WERI-Rb-1 (cell line): Measurements from ENCODE around the gene SPAG9.
"Not testable (repeated sequence)": the region's sequence is repeated elsewhere in the genome, so short reads cannot be mapped to it uniquely, and the experiment has no call there.

Source experiments
- DNase-seq: peaks from one replicate; pipeline ENCODE4 v3.0.0-alpha.2; 2020
- H3K27ac ChIP-seq: fragments of 250-450 bp; sonication (Bioruptor Pico); 2 replicates; pipeline ENCODE4 v1.5.1; 2020; ENCODE audit warnings: mild to moderate bottlenecking, moderate library complexity
- H3K27me3 ChIP-seq: fragments of 250-450 bp; sonication (Bioruptor Pico); 2 replicates; pipeline ENCODE4 v1.5.1; 2021; ENCODE audit warnings: mild to moderate bottlenecking, low read depth, moderate library complexity; ENCODE audit not compliant: insufficient read depth, severe bottlenecking
- H3K36me3 ChIP-seq: fragments of 250-450 bp; sonication (Bioruptor Pico); 2 replicates; pipeline ENCODE4 v1.5.1; 2020; ENCODE audit warnings: mild to moderate bottlenecking, moderate library complexity
- H3K4me3 ChIP-seq: 2 replicates; pipeline ENCODE4 v1.5.1; 2011; ENCODE audit warnings: low read depth, mild to moderate bottlenecking, control low read depth, low read length
- H3K9me3 ChIP-seq: fragments of 250-450 bp; sonication (Bioruptor Pico); 2 replicates; pipeline ENCODE4 v1.5.1; 2021; ENCODE audit warnings: mild to moderate bottlenecking, moderate library complexity; ENCODE audit not compliant: severe bottlenecking
- TF ChIP-seq, protein P1 (sequence below): IDR thresholded peaks from 2 replicates; pipeline ENCODE4 v1.5.1; 2011; ENCODE audit warnings: low read depth, mild to moderate bottlenecking, control low read depth, inconsistent platforms, low read length

SPAG9 gene

GRCh38 chr17:51128076-51128475 is 7.4 kb upstream of the SPAG9 start:
- H3K27ac ChIP-seq: no peak overlapping the region
- no peak overlapping the region for H3K4me3 ChIP-seq
- H3K27me3 ChIP-seq: no peaks in the 10 kb centered on the region
- no peak for DNase-seq
- no peaks in the 10 kb centered on the region for H3K9me3 ChIP-seq
- no peaks in the 10 kb centered on the region for H3K36me3 ChIP-seq
- TF ChIP-seq, protein P1, sequence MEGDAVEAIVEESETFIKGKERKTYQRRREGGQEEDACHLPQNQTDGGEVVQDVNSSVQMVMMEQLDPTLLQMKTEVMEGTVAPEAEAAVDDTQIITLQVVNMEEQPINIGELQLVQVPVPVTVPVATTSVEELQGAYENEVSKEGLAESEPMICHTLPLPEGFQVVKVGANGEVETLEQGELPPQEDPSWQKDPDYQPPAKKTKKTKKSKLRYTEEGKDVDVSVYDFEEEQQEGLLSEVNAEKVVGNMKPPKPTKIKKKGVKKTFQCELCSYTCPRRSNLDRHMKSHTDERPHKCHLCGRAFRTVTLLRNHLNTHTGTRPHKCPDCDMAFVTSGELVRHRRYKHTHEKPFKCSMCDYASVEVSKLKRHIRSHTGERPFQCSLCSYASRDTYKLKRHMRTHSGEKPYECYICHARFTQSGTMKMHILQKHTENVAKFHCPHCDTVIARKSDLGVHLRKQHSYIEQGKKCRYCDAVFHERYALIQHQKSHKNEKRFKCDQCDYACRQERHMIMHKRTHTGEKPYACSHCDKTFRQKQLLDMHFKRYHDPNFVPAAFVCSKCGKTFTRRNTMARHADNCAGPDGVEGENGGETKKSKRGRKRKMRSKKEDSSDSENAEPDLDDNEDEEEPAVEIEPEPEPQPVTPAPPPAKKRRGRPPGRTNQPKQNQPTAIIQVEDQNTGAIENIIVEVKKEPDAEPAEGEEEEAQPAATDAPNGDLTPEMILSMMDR: no peak

- no peak for DNase-seq
- Histone ChIP-seq H3K27me3 (no peaks in the 10 kb centered on the region), H3K4me3 (no peak overlapping the region), H3K36me3 (no peaks in the 10 kb centered on the region), H3K9me3 (no peaks in the 10 kb centered on the region), H3K27ac (no peak overlapping the region)
- TF ChIP-seq, protein P1: no peak
Measured at GRCh38 chr17:51124640-51125503, 4.2 kb upstream of the SPAG9 start.

GRCh38 chr17:51122473-51123115 is 1.9 kb upstream of the SPAG9 start:
- not testable (repeated sequence) for DNase-seq, H3K4me3 ChIP-seq, H3K27me3 ChIP-seq, H3K27ac ChIP-seq, H3K9me3 ChIP-seq, H3K36me3 ChIP-seq

DNA sequence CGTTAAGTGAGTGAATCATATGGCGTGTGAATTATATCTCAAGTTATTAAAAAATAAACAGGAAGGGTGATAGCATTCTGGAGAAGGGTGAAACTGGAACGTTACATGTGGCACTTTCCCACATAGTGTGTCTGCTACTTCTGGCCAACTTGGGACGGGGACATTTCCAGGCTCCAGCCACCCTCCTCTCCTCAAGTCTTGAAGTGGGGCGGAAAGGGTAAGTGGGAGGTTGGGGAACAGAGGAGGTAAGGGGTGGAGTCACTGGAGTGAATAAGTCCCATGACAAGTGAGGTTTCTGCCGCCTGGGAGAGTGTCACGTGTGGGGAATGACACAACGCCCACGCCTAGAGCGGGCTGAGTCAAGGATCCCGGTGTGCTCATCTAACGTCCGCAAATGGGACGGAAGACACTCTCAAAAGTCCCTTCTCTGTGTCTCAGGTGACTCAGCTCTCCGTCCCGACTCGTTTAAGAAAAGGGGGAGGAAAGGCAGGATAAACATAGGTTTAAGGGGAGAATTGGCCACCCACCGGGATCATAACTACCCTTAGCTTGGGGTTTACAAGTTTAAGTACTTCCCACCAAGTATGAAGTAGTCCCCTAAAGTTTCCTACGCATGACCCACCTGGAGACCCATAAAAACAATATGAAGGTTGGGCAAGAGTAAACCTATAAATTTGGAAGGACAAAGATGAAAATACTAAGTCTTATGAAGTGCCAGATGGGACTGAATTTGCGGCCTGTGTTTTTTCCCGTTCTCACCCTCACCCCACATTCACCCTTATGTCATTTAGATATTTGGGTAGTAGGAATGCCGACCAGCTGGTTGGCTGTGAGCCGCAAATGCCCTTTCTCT is 1.2 kb upstream of the SPAG9 start:
- Histone ChIP-seq H3K4me3 (peak overlapping the region; percentile 94), H3K36me3 (no peaks in the 10 kb centered on the region; the same call in 1 of the 2 replicates), H3K9me3 (no peaks in the 10 kb centered on the region), H3K27ac (peak overlapping the region; percentile 89), H3K27me3 (no peaks in the 10 kb centered on the region)
- peak; percentile 90 for DNase-seq
- TF ChIP-seq, protein P1: no peak

- Histone ChIP-seq H3K36me3 (no peaks in the 10 kb centered on the region; the same call in 1 of the 2 replicates), H3K4me3 (peak overlapping the region; percentile 82), H3K27me3 (no peaks in the 10 kb centered on the region), H3K27ac (peak overlapping the region; percentile 86), H3K9me3 (no peaks in the 10 kb centered on the region)
- peak; percentile 55 for DNase-seq
- TF ChIP-seq, protein P1: peak; percentile 23; the same call in 1 of the 2 replicates
Measured at GRCh38 chr17:51120357-51120738, 320 bp downstream of the SPAG9 start.
